GM19372 (cell line): Measurements from ENCODE around the gene FBXW7.

ENCODE experiments used
- ATAC-seq: cut with Tn5 transposase; IDR thresholded peaks from one replicate; pipeline ENCODE4 v1.9.1; 2021; ENCODE audit warnings: mild to moderate bottlenecking, low read depth, moderate library complexity; ENCODE audit not compliant: unreplicated experiment

FBXW7 gene

DNA sequence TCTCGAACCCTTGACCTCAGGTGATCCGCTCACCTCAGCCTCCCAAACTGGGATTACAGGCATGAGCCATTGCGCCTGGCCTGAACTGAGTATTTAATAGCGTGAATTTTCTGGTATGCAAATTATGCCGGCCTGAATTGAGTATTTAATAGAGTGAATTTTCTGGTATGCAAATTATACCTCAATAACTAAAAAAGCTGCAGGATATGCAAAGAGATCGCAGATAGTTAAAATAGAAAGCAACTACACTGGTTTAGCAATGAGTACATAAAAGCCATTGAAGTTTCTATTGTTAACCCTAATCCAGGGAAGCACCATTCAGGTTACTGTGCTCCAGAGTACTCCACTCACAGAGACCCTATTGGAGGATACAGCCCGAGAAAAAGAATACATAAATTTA lies 22.8 kb downstream of the FBXW7 start:
- no peak for ATAC-seq

DNA sequence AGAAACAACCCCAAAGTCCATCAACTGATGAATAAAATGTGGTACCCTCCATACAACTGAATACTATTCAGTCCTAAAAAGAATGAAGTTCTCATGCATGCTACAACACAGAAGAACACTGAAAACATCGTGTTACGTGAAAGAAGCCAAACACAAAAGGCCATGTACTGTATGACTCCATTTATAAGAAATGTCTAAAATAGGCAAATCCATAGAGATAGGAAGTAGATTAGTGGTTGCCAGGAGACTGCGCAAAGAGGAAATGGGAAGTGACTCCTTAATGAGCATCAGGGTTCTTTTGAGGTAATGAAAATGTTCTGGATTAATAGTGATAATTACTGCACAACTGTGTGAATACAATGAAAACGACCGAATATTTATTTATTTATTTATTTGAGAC lies 23.4 kb downstream of the FBXW7 start:
- ATAC-seq: no peak

DNA sequence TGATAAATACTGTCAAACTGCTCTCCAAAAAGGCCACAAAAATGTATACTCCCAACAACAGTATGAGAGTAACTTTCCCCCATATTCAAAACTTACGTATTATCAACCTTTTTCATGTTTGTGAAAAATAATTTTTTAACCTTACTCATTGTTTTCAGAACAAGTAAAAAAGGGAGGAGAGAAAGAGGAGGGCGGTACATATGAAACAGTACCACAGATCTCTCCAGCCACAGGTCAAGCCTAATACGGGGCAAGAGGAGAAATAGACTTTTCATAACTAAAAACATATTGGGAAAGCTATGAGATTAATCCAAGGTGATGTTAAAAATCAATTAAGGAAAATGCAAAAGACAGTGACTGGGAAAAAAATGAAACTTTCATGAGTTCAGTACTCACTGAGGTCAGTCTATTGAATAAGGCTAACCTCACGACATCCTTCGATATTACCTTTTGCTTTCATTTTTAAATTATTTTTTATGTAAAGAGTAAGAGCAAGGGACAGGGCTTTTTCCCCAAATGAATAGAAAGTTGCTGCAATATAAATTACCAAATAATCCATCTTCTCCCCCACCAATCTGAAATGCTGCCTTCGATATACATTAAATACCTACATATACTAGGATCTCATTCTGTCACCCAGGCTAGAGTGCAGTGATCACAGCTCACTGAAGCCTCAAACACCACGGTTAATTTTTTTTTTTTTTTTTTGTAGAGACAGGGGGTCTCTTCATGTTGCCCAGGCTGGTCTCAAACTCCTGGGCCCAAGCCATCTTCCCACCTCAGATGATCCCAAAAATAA lies 25.3 kb downstream of the FBXW7 start:
- peak; percentile 58 for ATAC-seq

DNA sequence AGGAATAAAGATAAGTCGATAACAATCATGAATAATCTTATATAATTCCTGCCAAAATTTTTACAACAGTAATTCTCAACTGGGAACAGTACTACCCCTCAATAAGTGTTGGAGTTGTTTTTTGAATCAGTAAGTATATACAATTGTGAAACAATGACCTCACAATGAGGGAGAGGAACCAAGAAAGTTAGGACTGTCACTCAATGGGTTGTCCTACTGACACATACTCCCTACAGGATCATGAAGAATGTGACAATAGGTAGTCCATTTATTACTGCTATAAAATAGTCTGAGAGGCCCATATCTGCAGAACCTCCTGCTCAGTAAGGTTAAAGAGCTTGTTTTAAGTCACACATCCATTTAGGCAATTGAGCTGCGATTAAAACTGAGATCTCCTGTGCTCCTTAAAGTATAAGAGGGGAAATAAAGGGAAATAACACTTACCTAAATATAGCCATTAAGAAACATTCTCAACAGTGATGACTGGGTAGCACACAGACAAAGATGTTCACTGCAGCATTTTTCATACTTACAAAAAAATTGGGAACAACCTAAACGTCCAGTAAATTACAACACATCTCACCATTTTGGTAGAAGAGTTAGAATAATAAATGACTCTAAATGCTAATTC lies 26.2 kb downstream of the FBXW7 start:
- ATAC-seq: no peak

DNA sequence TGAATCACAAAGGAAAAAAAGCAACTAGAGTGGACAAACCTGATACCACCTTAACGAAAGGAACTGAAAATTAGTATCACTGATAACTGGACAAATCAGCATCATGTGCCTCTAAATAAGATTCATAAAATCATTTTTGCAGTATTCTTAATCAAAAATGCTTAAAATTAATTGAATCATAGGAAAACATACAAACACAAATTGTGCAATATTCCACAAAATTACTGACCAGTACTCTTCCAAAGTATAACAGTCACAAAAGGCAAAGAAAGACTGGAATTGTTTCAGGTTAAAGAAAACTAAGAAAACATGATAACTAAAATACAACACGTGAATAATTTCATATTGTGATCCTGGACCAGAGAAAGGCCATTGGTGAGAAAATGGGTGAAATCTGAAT lies 27.1 kb downstream of the FBXW7 start:
- no peak for ATAC-seq

DNA sequence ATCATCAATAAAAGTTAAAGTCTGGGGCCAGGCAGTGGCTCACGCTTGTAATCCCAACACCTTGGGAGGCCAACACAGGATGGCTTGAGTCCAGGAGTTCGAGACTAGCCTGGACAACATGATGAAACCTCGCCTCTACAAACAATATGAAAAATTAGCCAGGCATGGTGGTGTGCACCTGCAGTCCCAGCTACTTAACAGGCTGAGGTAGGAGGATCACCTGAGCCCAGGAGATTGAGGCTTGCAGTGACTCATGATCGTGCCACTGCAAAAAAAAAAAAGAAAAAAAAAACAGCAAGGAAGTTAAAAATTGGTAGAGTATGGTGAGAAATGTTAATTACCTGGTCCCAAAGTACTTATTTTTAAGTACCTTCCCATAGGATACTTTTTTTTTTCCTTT lies 27.5 kb downstream of the FBXW7 start:
- ATAC-seq: no peak

DNA sequence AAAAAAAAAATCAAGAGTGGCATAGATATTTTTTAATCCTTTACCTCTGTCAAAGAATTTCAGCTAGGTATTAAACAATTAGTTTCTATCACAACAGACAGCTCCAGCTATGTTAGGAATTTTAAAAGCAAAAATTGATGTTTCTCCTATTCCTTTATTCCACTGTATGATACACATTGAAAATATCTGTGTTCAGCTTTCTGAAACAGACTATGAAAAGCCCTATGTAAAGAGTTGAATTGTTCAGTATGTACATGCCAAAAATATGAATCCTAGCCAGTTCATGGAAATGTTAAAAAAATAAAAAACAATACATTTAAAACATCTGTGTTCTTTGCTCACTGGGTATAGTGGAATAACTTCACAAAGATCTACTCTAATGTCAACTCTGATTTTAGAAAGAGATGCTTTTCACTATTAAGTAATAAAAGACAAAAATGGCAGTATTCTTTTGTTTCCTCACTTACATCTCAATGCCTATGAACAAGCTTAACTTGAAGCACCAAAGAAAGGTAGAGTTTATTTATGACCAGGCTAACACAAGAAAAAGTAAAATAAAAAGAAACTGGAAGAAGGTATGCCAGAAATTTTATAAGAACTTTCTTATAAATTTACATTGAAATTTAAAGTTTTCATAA lies 32.1 kb downstream of the FBXW7 start:
- ATAC-seq: no peak

DNA sequence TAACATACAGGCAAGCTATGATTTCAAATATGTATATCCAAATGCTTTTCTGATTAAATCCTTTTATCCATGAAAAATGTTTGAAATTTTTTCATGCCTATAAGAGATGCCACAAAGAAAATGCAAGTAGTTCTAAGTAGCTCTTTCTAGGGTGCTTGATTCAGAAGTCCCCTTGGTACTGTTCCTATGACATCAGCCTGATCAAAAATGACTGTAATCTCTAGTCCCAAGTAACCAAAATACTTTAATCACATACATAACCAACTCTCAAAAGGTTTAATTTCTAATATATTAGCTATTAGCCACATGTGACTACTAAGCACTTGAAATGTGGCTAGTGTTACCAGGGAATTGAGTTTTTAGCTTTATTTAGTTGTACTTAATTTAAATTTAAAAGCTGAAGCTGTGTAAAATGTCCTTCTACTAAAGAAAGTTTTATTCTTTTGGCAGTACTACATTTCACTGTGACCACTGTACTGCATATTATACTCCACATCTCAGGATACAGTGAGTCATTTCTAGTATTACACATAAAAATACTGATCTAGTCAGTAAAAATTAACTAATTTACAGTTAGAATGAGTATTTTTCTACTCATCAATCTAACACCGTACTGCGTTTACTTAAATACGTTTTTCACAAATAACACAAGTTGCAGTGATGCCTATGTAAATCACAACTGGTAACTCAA lies 33.9 kb downstream of the FBXW7 start:
- ATAC-seq: no peak

DNA sequence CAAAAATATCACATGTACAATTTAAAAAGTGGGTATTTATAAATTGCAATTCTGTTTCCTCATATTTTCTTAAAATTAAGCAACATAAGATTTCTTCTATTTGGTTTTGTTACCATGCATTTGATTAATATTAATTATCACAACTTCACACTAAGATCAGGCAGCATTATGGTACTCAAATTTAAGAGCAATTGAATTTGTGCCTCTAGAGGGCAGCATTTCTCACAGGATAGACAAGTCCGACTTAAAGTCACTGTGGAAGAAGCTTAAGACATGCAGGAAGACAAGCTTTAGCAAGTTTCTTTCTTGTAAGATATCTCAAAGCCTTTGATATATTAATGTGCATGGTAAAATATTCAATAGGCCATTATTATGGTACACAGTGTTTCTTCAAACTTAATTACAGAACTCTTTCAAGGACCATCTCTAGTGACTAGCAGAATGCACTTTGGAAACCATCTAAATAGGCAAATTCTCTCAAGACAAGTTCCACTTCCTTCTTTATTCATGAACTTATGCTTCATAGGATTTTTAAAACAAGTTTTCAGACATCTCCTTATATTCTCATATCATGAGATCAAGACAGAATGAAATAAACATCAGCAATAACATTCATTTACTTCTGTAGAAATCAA lies 35.0 kb downstream of the FBXW7 start:
- ATAC-seq: peak; percentile 59

DNA sequence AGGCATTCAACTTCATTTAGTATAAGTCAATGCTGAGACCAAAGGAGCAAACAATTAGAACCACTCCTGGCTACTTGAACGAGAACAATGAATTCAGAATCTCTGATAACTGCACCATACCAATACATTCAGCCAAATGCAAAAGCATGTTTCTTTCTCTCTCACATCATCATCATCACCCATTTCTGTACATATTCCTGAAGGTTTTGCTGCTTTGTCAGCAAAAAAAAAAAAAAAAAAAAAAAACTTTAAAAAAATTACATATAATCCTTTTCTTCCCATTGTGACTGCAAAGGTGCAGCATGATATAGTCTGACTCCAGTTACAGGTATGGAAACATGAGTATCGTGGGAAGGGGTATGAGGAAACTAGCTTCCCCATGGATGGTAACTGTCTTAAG lies 35.6 kb downstream of the FBXW7 start:
- ATAC-seq: no peak

DNA sequence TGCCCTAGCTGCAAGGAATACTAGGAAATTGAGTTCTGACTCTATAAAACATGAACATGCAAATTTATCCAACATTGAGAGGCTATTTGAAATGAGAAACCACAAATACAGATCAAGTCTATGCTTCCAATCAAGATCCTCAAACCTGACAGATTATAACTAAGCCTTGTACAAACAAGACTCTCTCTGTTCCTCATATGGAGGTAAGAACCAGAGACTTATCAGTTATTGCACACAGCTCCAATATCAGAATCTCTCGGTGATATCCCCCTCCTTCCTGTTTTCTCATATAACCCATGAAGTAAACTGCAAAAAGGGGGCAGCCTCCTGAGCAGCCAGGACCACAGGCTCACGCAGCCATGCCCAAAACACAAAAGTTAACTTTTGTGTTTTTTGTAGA lies 36.5 kb downstream of the FBXW7 start:
- ATAC-seq: no peak

DNA sequence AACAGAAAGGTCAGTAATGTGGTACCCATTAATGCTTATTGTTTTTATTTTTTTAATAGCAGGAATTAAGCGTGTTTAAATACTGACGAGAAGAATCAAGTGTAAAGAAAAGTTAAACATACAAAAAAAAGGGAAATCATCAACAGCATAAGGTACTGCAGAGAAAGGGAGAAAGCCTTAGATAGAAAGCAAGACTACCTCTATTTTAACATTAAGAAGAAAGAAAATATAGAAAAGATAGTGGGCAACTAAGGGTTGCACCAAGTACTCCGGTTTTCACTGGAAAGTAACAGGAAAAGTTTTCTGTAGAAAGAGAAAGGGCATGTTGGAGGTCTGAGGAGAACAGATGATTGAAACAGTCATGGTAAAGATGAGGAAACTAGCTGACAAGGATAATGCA lies 41.9 kb downstream of the FBXW7 start:
- no peak for ATAC-seq

DNA sequence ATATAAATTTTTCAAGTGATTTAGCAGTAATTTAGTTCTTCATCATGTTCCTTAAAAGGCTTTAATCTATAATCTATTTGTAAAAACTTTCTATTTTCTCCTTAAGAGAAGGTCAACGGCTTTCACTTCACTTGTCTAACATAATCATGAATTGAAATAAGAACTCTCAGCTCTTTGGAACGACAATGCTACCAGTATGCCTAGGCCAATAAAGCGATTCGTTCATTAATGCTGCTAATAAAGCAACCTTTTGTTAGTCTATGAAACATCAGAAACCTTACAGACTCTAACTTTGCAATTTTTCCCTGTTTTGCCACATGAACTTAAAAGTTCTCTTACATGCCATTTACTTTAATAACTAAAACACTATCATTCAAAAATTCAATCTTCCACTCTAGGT lies 47.6 kb downstream of the FBXW7 start:
- ATAC-seq: no peak

DNA sequence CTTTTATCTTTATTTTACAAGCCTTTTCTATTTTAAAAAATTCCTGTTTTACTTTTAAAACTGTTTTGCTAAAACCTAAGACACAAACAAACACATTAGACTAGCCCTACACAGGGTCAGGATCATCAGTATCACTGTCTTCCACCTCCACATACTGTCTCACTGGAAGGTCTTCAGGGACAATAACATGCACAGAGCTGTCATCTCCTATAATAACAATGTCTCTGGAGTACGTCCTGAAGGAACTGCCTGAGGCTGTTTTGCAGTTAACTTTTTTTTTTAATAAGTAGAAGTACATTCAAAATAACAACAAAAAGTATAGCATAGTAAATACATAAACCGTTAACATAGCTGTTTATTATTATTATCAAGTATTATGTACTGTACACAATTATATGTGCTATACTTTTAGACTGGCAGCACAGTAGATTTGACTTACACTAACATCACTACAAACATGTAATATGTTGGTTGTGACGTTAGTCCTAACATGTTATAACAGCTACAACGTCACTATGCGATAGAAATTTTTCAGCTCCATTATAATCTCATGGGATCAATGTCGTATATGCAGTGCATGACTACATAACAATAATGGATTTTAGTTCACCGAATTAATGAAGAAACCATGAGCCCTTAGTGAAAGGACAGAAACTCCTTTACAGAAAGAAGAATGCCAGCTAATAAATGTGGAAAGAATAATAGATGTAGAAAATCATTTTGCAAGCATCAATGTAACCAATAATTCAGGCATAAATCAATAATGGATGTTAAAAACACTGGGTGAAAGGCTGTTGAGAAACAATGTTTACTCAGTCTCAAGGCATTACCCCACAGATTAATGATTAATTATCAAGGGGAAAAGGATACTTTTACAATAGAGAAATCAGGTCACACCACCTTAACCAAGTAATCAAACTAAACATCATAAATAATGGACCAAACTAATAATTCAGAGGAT lies 49.2 kb downstream of the FBXW7 start:
- no peak for ATAC-seq

DNA sequence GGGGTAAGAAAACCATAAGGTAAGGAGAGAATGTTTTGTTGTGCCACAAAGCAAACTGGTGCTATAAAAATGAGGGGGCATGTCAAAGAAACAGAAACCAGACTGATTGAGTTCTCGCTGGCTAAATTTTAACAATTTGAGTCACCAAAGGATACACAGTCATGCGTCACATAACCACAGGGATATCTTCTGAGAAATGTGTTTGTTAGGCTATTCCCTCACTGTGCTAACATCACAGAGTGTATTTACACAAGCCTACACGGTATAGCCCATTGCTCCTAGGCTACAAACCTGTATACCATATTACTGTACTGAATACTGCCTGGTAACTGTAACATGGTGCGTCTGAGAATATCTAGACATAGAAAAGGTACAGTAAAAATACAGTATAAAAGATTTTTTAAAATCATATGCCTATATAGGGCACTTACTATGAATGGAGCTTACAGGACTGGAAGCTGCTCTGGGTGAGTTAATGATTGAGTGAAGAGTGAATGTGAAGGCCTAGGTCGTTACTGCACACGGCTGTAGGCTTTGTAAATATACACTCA lies 50.1 kb downstream of the FBXW7 start:
- ATAC-seq: peak; percentile 94

DNA sequence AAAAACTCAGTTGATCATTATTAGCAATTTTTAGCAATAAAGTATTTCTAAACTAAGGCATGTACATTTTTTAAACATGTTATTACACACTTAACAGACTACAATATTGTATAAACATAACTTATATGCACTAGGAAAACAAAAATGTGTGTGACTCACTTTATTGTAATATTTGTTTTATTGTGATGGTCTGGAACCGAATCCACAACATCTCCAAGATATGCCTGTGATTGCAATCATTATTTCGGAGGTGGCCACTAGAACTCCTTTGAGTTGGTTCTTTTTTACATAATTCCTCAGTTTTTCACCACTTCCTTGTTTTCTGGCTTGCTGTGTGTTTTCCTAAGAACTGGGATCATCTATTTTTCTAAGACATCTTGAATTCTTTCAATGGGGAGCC lies 53.7 kb downstream of the FBXW7 start:
- no peak for ATAC-seq

DNA sequence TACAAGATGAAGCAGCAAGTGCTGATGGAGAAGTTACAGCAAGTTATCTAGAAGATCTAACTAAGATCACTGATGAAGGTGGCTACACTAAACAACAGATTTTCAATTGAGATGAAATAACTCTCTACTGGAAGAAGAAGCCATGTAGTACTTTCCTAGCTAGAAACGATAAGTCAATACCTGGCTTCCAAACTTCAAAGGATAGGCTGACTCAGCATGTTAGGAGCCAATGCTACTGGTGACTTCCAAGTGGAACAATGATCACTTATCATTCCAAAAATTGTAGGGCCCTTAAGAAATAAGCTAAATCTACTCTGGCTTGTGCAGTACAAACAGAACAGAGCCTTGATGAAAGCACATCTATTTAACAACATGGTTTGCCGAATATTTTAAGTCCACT lies 55.0 kb downstream of the FBXW7 start:
- ATAC-seq: no peak

DNA sequence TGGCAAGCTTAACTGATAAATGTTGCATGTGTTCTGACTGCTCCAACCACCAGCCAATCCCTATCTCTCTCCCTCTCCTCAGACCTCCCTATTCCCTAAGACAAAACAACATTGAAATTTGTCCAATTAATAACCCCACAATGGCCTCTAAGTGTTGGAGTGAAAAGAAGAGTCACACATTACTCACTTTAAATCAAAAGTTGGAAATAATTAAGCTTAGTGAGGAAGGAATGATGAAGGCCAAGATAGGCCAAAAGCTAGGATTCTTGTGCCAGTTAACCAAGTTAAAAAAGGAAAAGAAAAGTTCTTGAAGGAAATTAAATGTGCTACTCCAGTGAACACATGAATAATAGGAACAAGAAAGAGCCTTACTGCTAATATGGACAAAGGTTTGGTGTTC lies 55.6 kb downstream of the FBXW7 start:
- no peak for ATAC-seq

DNA sequence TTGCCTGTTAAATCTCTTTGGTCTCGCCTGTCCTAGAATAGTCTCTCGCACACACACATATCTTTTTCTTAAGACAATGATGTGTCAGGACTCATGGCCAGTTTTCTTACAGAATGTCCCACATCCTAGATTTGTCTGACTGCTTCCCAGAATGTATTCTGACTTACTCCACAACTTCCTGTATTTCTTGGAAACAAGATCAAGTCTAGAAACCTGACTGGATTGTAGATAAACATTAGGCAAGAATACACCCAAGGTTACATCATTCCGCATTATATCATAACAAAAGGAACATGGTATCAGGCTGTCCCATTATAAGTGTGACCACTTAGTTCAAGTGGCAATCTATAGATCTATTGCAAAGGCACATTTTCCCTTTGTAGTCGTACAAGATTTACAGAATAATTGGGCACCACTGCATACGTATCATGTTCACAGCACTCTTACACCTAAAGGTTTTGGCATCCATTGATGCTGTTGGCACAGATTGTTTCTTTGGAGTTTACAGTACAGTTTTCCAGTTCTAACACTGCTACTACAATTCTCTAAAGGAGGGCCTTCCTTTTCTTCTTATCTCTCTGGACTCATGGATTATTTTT lies 56.4 kb downstream of the FBXW7 start:
- ATAC-seq: no peak
